ENCODE measurements around the gene TNN. TPM values are rescaled to one million over a fixed set of nuclear protein-coding genes. Genes with fewer than 3 reads are reported as not detected.
"Not testable (repeated sequence)": the region's sequence is repeated elsewhere in the genome, so short reads cannot be mapped to it uniquely, and the experiment has no call there.

TNN gene
- total and polyA plus RNA-seq, 2 experiments from 2014 or later = 0.18 to 0.31 TPM

- H3K27ac ChIP-seq (ENCODE audit: low read depth) = peak within 1 kb of the TSS; percentile 60; the same call in 1 of the 2 replicates
- peak within 1 kb of the TSS; percentile 89 for H2AFZ ChIP-seq
- peaks cover 5% of the 10 kb centered on the region; the same call in 1 of the 2 replicates for H4K20me1 ChIP-seq (replicated peaks; ENCODE audit: insufficient read depth)
- peaks cover 3% of the 10 kb centered on the region; the same call in 1 of the 2 replicates for H3K36me3 ChIP-seq (ENCODE audit: insufficient read depth)
- Mint-ChIP-seq H3K9me3 (no peaks in the 10 kb centered on the region), H3K4me1 (no peaks in the 10 kb centered on the region; the same call in 2 of the 3 replicates), H3K36me3 (ENCODE audit: low read depth) (no peaks in the 10 kb centered on the region), H3K27ac (peak within 1 kb of the TSS; percentile 93), H3K27me3 (ENCODE audit: insufficient read depth, low read depth, poor library complexity) (peaks cover 4% of the 10 kb centered on the region), H3K4me3 (peak within 1 kb of the TSS; percentile 96)
- H3K4me2 ChIP-seq = peak within 1 kb of the TSS; percentile 81
- peak; percentile 100 for DNase-seq (ENCODE audit: low spot score)
- H3K9me2 ChIP-seq (ENCODE audit: insufficient read depth) = peaks cover 10% of the 10 kb centered on the region
- peaks cover 38% of the 10 kb centered on the region for H3K79me2 ChIP-seq (replicated peaks; ENCODE audit: insufficient read depth)
- peak; percentile 97 for ATAC-seq
- H3K4me3 ChIP-seq = peak within 1 kb of the TSS; percentile 80
- no peaks in the 10 kb centered on the region for H3K4me1 ChIP-seq (ENCODE audit: insufficient read depth)
- H3F3A ChIP-seq (replicated peaks; ENCODE audit: low read depth) = no peaks in the 10 kb centered on the region
- no peaks in the 10 kb centered on the region for H3K27me3 ChIP-seq (ENCODE audit: insufficient read depth)
- TF ChIP-seq CREB1 (CRISPR knock-in tag; IDR thresholded peaks at IDR 0.05; ENCODE audit: low read depth) = peak; percentile 92
- TF ChIP-seq REST (IDR thresholded peaks at IDR 0.05; ENCODE audit: unreplicated experiment) = no peak
- TF ChIP-seq POLR2AphosphoS5 (IDR thresholded peaks at IDR 0.05; ENCODE audit: low read depth) = peak; percentile 85
- peak; percentile 46; the same call in 1 of the 2 replicates for TF ChIP-seq ETS1 (IDR thresholded peaks at IDR 0.05)
Observed at GRCh38 chr1:175023043-175023921, 44.4 kb upstream of the TNN start, which contains the start of gene MRPS14. TSS of gene MRPS14 (minus strand) at chr1:175023425. CDS start at chr1:175023408, 17 bp downstream.

- not testable (repeated sequence) for H3K9me3 Mint-ChIP-seq; H3K36me3 Mint-ChIP-seq (ENCODE audit: low read depth); H3K4me1 Mint-ChIP-seq; H3K27me3 ChIP-seq (ENCODE audit: insufficient read depth); H4K20me1 ChIP-seq (replicated peaks; ENCODE audit: insufficient read depth); H3K9me2 ChIP-seq (ENCODE audit: insufficient read depth); H3K4me1 ChIP-seq (ENCODE audit: insufficient read depth); ATAC-seq; H3K36me3 ChIP-seq (ENCODE audit: insufficient read depth); DNase-seq (ENCODE audit: low spot score); H3F3A ChIP-seq (replicated peaks; ENCODE audit: low read depth); H3K27me3 Mint-ChIP-seq (ENCODE audit: insufficient read depth, low read depth, poor library complexity)
- peaks cover 38% of the 10 kb centered on the region for H3K79me2 ChIP-seq (replicated peaks; ENCODE audit: insufficient read depth)
- peak overlapping the region; percentile 80 for H3K4me3 ChIP-seq
- Mint-ChIP-seq H3K4me3 (peak overlapping the region; percentile 96), H3K27ac (peak overlapping the region; percentile 93)
- peak overlapping the region; percentile 25; the same call in 1 of the 2 replicates for H2AFZ ChIP-seq
- H3K4me2 ChIP-seq = peak overlapping the region; percentile 77
- peak overlapping the region; percentile 60; the same call in 1 of the 2 replicates for H3K27ac ChIP-seq (ENCODE audit: low read depth)
Observed at GRCh38 chr1:175023922-175024242, 43.8 kb upstream of the TNN start.

Measured in GM23338 (cell line).